Measurements from ENCODE around the gene FAM221B.

DNA sequence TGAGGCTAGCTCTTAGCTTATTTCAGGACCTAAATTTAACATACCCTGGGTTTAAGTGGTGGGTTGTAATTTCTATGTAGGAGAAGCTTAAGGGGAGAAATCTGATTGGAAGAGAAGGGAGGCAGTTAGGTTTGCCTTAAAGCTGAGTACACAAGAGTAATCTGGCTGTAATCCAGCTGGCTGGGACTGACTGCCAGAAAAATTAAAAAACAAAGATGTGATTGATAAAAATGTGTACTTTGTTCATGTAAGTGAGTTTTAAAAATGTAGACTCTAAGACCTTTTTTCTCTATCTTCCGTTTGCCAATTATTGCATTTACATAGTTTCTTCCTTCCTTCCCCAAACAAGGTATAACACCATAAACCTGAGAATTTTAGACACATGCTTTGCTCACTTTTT is 57.0 kb downstream of the FAM221B start:
- TF ChIP-seq POLR2A (IDR thresholded peaks at IDR 0.05) = no peak
- TF ChIP-seq, protein P1, sequence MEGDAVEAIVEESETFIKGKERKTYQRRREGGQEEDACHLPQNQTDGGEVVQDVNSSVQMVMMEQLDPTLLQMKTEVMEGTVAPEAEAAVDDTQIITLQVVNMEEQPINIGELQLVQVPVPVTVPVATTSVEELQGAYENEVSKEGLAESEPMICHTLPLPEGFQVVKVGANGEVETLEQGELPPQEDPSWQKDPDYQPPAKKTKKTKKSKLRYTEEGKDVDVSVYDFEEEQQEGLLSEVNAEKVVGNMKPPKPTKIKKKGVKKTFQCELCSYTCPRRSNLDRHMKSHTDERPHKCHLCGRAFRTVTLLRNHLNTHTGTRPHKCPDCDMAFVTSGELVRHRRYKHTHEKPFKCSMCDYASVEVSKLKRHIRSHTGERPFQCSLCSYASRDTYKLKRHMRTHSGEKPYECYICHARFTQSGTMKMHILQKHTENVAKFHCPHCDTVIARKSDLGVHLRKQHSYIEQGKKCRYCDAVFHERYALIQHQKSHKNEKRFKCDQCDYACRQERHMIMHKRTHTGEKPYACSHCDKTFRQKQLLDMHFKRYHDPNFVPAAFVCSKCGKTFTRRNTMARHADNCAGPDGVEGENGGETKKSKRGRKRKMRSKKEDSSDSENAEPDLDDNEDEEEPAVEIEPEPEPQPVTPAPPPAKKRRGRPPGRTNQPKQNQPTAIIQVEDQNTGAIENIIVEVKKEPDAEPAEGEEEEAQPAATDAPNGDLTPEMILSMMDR (IDR thresholded peaks at IDR 0.05) = no peak
- no peak for TF ChIP-seq EP300 (IDR thresholded peaks at IDR 0.05; ENCODE audit: low read depth)

Measured in transverse colon (tissue), 3 donors.